SK-N-DZ (cell line): Measurements from ENCODE around the gene FOXL3.

Experiments
- DNase-seq: peaks from one replicate; pipeline ENCODE4 v3.0.0-alpha.2; 2015; ENCODE audit warnings: low spot score

The FOXL3 gene

GRCh38 chr7:336810-337566 is 47.0 kb downstream of the FOXL3 start:
- DNase-seq: no peak

DNA sequence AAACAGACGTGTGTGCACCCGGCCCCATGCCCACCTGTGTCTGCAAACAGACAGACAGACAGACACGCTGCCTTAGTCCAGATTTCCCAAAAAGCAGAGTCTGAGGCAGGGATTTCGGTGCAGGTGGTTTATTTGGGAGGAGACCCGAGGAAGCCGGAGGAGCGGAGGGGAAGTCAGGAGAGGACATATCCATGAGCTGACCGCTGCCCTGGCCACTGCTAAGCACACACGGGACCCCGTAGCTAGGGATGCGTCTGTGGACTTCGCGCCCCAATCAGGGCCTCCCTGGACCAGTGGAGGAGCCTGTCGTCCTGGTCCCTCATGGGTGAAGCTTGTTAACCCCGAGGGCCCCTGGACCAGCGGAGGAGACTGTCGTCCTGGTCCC is 47.6 kb downstream of the FOXL3 start:
- DNase-seq: no peak

- no peak for DNase-seq
These were observed 48.5 kb downstream of the FOXL3 start for GRCh38 chr7:338295-339061.

- no peak for DNase-seq
These were observed 49.0 kb downstream of the FOXL3 start for GRCh38 chr7:339062-339342.

DNA sequence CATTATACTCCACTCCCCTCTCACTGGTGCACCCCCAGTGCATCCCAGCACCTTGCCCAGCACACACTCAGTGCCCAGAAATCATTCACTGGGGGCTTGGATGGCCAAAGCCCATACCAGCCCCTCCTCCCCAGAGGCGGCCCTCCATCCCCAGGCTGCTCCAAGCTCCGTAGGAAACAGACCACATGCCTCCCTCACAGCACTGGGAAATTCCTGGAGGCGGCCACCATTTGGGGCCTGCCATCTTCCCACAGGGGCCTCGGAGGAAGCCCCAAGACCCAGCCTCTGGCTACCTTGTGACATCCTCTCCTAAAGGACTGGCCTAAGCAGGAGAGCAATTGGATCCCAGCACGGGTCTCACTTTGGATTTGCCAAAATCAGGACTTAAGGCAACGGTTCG is 49.7 kb downstream of the FOXL3 start:
- DNase-seq: no peak

GRCh38 chr7:340200-340937 is 50.4 kb downstream of the FOXL3 start:
- DNase-seq: no peak
